Omental fat pad (tissue), 4 donors: ENCODE data around the gene FPR2. TPM values are rescaled to one million over a fixed set of nuclear protein-coding genes. Genes with fewer than 3 reads are reported as not detected.
"Not testable (repeated sequence)": the region's sequence is repeated elsewhere in the genome, so short reads cannot be mapped to it uniquely, and the experiment has no call there.

Source experiments
- ATAC-seq: fragments of 150-250 bp; one replicate; pipeline ENCODE4 v1.9.1; 2016; ENCODE audit warnings: mild to moderate bottlenecking, moderate library complexity; ENCODE audit not compliant: low FRiP score
- DNase-seq: peaks from one replicate; pipeline ENCODE4 v3.0.0-alpha.2; 2019; ENCODE audit warnings: low spot score
- CTCF ChIP-seq, 3 donors: fragments of 450-650 bp; IDR thresholded peaks; one replicate each; pipeline ENCODE4 v1.5.1; 2016 to 2017; ENCODE audit warnings: antibody characterized with exemption in 3 of 3, mild to moderate bottlenecking in 3 of 3, moderate library complexity in 2 of 3
- total RNA-seq, 4 donors: library from RNA; depleted of rRNA; stranded (reverse); fragments of >200 nt; gene quantifications; one replicate each; pipeline ENCODE4 v1.1.0, GENCODE V29; 2016

The FPR2 gene
- total RNA-seq, 4 donors from 2014 or later = 3.1 to 16.2 (median 7.5) TPM

GRCh38 chr19:51771376-51772130 lies 10.6 kb downstream of the FPR2 start:
- DNase-seq (no peak), ATAC-seq (peak; percentile 56)
- no peak for TF ChIP-seq CTCF (IDR thresholded peaks at IDR 0.05)

- ATAC-seq (no peak), DNase-seq (no peak)
- no peak for TF ChIP-seq CTCF (IDR thresholded peaks at IDR 0.05)
Measured at GRCh38 chr19:51772977-51773376, 12.0 kb downstream of the FPR2 start.

- not testable (repeated sequence) for DNase-seq, ATAC-seq
Measured at GRCh38 chr19:51776561-51776960, 15.6 kb downstream of the FPR2 start.

GRCh38 chr19:51777570-51778462 lies 16.8 kb downstream of the FPR2 start:
- no peak for DNase-seq
- peak in 1 of 3 donors; percentile 38 for TF ChIP-seq CTCF (IDR thresholded peaks at IDR 0.05)
- ATAC-seq = peak; percentile 92

- DNase-seq (no peak), ATAC-seq (no peak)
- no peak for TF ChIP-seq CTCF (IDR thresholded peaks at IDR 0.05)
Measured at GRCh38 chr19:51779181-51779580, 18.2 kb downstream of the FPR2 start.

GRCh38 chr19:51779703-51780102 lies 18.7 kb downstream of the FPR2 start:
- ATAC-seq (no peak), DNase-seq (no peak)
- no peak for TF ChIP-seq CTCF (IDR thresholded peaks at IDR 0.05)

- ATAC-seq = no peak
- DNase-seq = no peak
- no peak for TF ChIP-seq CTCF (IDR thresholded peaks at IDR 0.05)
Measured at GRCh38 chr19:51780270-51780669, 19.3 kb downstream of the FPR2 start.
